ENCODE data around the gene WDFY4. TPM values are rescaled to one million over a fixed set of nuclear protein-coding genes. Genes with fewer than 3 reads are reported as not detected.
A peak's percentile ranks its signal among the peaks of the same experiment; 100 is the strongest.

WDFY4 gene
- total RNA-seq, 1 experiment from 2014 or later = not detected

DNA sequence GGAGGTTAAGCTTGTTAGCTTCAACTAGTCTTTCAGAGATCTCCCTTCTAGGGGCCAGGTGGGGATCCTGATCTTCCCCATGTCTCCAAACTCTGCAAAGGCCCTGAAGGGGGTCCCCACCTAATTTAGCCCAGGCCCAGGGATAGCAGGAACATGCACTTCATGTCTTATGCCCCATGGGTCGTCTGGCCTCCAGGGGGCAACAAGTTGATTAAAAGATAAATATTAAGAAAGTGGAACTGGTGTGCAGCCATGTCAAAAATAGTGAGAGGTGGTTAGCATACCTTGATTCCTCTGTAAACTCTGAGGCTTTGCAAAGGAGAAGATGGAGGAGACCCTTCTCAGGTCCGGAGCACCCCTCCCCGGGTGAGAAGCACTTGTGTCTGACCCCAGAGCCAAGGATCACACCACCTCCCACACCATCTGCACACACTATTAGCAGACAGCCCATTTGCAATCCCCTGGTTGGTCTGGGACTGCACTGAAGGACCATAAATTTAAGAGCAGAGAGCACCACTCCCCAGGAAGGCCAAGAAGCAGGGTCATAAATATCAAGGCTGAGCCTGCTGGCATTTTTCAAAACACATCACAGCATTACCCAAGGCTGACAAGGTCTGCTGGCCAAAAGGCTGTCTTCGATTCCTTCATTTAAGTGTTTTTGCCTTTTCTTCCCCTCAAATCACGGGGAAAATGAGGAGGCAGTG is 299.1 kb downstream of the WDFY4 start:
- no peak for DNase-seq (ENCODE audit: low read depth)

DNA sequence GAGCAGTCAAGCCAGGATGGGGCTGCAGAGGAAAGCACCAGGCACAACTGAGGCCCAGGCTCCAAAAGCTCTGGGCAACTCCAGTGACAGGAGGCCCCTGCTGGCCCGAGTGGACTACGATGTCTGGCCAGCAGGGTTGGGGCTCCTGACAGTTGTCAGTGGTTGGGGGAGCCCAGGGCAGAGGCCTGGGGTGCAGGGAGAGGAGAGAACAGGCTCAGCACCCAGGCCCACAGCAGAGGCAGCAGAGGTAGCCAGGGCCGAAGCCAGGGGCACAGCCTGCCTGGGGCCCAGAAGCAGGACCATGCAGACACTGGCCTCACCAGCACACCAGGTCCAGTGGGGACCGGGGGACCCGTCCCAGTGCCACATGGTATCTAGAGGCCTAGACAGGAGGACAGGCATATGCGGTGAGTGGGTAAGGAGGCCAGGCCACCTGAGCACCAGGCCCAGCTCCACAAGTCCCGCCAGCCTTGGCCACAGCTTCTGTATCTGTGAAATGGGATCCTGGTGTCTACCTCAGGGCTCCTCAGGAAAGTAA is 301.0 kb downstream of the WDFY4 start:
- no peak for DNase-seq (ENCODE audit: low read depth)

DNA sequence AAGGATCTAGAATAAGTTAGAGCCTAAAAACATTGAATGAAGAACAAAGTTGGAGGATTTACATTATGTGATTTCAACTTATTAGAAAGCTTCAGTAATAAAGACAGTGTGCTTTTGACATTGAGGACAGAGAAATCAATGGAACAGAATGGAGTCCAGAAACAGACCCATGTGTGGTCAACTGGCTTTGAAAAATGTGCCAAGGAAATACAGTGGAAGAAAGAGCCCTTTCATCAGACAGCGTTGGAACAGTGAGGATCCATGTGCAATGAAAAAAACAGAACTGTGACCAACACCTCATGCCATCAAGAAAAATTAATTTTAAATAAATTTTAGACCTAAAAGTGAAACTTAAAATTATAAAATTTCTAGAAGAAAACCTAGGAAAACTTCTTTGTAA is 305.6 kb downstream of the WDFY4 start:
- DNase-seq (ENCODE audit: low read depth) = no peak

DNA sequence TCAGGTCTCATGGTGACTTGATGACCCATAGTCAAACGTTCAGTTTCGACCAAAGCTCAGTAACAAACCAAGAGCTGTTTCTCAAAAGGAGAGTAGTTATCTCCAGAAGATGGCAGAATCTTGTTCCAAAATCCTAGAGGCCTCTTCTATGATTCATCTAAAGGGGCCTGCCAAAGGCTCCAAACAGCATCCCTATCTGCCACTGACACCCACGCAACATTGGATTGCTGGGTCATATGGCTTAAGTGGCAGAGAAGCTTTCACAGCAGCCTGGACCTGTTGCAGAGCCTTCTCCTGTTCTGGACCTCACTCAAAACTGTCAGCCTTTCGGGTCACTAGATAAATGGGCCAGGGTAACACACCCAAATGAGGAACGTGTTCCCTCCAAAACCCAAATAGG is 309.0 kb downstream of the WDFY4 start:
- DNase-seq (ENCODE audit: low read depth) = no peak

DNA sequence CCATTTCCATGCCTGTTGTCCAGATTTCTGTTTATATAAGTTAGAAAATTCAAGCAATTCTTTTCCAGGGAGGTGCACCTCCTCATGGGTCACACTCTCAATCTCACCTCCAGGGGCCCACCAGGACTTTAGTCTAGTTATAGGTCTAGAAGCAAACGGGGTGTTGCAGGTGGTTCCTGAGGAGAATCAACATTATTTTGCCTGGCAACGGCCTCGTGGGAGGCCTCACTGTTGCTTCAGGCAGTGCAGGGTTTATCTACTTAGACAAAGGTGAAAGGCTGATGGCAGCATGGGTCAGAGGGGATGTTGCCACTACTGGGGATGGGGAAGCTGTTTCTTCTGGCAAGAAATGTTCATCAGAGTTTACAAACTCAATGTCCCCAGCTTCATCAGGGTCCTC is 311.7 kb downstream of the WDFY4 start:
- no peak for DNase-seq (ENCODE audit: low read depth)

DNA sequence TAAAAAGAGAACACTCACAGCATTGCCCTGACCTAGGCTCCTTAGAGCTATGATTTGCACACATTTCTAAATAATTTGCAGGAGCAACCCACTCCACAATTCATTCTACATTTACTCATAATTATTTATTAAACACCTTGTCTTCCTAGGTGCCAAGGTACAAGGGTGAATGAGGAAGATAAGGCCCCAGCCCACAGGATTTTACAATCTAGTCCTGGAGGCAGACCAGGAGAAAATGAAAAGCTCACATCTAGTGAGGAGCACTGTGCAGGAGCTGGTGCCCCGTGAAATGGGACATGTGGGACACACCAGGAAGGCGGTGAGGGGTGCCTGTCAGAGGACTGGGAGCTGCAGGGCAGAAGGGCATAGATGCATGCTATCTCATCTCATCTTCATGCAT is 314.7 kb downstream of the WDFY4 start:
- no peak for DNase-seq (ENCODE audit: low read depth)

DNA sequence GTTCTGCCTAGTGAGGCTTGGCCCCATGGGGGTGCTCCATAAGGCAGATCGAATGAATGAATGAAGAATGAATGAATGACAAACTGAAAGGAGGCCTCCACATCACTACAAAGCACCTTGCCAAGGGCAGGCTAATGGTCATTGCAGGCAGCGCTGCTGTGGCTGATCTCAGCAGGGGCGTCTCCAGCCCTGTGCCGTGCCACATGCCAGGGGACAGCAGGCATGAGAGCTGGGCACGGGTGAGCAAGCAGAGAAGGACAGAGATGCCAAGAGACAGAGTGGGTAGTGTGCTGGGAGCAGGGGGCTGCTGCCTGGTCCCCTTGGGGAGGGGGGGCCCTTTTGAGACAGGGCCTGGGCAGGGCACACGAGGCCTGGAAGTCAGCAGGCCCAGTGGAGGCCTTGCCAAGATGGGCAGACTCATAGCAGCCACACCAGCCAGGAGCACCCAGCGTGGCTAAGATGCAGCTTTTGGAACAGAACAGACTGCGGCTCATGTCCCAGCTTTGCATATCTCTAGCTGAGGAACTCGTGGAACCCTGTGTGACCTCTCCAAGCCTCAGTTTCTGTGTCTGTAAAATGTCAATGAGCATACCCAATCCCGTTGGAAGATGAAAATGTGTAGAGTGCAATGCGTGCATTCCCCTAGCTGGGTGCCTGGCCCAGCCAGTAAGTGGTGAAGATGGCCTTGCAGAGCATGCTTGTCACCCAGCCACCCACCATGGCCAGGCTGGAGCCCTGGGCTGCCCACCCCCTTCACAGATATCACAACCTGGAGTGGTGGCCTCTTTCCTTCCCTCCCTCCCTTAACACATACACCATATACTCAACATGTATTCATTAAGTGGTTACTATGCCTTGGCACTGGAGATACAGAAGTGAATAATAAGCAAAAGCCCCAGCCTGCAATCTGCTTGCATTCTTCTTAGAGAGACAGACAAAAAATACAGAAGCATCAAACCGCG is 316.0 kb downstream of the WDFY4 start:
- no peak for DNase-seq (ENCODE audit: low read depth)

DNA sequence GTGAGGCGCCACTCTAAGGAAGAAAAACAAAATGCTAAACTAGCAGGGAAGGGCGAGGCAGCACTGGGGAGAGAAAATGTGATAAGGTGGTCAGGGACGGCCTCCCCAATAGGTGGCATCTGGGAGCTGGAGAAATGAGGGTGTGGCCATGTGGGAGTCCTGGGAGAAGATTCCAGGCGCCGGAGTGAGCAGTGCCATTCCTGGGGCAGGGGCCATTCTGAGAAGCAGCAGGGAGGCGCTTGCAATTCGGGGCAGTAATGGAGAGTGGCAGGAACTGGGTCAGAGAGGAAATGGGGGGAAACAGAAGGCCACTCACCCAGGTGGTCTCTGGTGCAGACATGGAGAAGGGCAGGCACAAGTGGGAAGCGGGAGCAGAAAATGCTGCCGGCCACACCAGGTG is 316.7 kb downstream of the WDFY4 start:
- peak; percentile 36 for DNase-seq (ENCODE audit: low read depth)

DNA sequence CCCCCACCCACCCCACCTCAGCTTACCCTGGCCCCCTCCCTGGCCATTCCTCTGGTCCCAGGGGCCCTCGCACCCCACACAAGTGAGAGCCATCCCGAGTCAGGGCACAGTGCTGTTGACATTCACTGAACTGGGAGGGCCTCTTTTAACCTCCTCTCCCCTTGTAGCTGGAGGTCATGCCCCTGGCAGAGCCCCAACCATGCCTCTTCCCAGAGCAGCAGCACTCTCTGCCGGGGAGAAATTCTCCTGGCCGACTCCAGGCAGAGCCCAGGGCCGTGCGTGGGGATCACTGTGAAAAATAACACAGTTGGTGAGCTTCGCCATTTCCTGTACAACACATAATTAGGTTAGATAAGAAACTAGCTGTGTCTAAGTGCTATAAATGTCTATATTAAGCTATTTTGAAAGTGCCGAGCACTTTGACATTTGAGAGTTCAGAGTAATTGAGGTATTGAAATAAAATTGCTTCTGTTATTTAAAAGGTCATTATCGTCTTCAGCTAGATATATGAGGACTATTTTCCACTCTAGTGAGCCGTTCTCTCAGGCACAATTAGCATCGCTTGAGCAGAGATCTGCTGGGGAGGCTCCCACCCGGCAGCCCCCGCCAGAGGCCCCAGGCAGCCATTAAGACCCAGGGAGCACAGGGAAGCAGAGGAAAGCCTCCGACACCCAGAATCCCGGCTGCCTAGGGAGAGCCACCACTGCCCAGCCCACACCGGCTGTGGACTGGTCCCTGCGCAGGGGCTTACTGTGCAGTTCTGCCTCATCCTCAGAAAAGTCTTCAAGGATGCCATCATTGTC is 317.4 kb downstream of the WDFY4 start:
- no peak for DNase-seq (ENCODE audit: low read depth)

DNA sequence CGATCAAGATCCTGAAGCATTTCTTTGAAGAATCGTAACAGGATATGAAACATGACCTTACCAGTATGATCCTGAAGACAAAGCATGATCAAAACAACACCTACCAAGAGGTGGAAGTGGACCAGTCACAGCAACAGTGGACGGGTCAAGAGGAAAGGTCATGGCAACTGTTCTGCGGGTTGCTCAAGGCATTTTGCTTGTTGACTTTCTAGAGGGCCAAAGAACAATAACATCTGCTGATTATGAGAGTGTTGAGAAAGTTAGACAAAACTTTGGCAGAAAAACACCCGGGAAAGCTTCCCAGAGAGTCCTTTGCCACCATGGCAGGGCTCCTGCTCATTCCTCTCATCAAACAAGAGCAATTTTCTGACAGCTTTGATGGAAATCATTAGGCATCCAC is 320.6 kb downstream of the WDFY4 start:
- DNase-seq (ENCODE audit: low read depth) = no peak

DNA sequence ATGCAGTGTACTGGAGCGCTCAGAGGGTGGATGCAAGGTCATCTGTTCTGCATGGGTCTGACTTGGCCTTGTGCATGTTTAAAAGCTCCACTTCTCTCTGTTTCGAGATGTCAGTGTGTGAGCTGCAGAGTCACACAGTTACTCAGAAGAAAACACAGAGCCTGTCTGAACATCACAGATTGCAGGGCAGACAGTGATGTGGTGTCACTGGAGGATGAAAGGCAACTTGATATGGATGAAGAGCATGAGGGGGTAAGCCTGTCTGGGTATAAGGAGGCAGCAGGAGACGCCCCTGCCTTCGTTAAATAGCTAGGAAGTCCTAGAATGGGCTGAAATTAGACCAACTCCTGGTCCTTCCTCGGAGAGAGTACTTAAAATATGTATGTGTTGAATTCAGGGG is 322.5 kb downstream of the WDFY4 start:
- DNase-seq (ENCODE audit: low read depth) = no peak

DNA sequence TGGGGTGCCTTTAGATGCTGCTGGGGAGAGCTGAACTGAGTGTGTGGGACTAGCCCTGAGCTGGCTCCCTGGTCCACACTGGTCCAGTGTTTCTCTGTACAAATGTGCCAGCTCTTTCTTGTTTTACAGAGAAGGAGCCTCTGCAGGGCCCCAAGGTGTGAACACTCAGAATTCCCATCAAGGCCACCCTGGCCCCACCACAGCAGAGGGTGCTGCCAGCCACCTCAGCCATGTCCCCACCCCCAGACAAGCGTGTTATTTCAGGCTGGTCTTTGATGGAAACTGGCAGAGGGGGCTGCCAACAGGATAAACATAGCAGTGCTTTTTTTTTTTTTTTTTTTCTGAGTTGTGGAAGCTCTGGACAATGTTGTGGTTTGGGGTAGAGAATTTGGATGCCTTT is 323.4 kb downstream of the WDFY4 start:
- no peak for DNase-seq (ENCODE audit: low read depth)

DNA sequence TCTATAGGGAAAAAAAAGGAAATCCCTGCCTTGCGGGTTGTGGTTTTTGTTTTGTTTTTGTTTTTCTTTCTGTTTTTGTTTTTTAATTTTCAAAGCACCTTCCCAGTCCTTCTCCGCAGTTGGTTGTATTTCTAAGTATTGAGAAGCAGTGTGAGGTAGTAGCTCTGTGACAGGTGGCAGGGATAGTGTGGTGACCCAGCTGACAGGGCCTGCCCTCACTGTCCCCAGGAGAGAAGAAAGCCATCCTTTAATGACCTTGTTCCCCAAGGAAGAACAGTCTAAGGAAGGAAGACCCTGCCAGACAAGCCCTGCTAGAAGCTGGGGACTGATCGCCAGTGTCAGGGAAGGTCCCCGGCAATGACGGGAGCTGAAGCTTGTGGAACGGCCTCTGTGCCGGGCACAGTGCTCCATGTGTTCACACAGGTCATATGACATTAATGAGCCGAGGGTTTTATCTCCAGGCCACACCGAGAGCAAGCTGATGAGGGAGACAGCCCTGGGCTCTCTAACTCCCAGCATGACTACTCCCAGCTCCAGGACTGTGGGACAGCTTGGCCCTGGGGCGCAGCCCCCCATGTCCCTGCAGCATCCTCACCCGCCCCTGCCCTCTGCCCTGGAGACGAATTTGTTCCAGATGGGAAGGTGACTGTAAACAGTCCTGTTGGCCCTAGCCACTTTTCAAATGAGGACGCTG is 324.0 kb downstream of the WDFY4 start:
- no peak for DNase-seq (ENCODE audit: low read depth)

DNA sequence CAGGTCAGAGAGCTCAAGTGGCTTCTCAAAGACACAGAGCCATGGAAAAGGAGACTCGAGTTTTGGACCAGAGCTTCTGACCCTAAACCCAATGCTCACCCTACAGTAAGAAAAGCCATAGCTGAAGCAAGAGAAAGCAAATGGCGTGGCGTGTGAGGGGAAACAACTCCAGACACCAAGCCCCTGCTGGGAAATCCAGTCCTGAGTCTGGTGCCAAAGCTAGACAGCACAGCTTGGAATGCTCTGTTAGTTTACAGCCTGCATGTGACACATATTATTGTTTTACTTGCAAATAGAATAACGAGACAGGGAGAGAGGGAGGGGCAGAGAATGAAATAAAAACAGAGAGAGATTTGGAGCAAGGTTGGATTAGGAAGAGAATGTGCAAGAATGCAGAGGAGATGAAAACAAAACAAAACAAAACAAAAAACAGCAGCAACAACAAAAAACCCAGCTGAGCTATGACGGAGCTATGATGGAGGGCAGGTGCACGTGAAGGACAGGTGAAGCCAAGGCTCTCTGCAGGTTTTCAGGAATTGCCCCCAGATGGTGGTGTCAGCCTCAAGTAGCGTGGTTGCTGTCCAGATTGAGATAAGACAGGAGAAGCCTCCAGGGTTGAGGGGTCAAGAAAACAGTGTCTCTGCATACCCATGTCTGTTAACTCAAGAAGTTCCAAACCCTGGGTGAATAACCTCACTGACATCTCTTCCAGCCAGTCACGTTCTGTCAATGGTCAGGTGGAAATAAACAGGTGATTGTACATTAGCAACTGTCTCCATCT is 324.7 kb downstream of the WDFY4 start:
- DNase-seq (ENCODE audit: low read depth) = no peak

DNA sequence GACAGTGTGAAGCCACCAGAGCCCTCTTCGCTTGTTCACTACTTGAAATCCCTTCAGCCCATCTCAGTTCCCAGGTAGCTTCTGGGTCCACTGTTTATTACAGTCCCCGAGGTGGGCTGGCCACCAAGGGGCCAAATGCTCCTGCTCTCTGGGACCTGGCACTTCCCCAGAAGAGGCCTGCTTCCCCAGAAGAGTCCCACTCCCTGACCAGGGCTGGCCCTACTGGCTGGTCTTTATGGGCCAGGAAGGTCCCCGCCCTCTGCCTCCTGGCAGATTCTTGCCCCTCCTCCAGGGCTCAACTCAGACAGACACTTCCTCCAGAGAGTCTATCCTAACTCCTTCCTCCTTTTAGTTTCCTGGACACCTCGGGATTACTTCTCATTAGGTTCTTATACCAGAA is 325.6 kb downstream of the WDFY4 start:
- DNase-seq (ENCODE audit: low read depth) = no peak

DNA sequence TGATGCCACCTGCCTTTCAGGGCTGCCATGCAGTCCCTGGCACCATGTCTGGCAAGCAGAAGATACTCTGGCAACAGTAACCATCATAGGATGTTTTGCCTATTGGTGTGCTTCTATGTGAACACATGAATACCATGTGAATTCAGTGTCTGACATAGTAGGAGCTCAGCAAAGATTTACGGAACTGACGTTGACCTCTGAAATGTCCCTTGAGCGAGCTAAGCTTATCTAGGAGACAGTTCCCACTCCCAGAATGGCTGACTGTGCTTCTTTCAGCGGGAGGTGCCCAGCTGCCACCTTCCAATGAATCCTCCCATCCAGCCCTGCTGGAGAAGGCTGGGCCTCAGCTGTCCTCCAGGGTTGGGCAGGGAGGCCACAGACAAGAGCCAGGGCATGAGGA is 326.2 kb downstream of the WDFY4 start:
- DNase-seq (ENCODE audit: low read depth) = no peak

DNA sequence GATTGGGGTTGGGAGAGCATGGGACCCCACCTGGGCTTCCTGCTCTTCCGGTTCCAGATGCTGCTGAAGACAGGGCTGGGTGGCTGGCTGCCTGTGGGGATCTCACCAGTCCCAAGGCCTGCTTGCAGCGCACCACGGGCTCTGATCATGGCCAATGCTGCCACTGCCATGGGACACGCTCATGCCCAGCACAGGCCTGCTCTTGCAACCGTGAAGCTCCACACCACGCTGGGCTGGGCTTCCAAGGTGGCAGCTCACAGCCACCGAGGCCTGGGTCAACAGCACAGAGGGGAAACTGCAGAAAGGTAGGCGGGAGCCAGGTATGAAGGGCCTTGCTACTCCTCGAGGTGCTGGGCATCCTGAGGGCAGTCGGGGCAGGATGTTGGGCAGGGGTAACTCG is 327.1 kb downstream of the WDFY4 start:
- DNase-seq (ENCODE audit: low read depth) = no peak

DNA sequence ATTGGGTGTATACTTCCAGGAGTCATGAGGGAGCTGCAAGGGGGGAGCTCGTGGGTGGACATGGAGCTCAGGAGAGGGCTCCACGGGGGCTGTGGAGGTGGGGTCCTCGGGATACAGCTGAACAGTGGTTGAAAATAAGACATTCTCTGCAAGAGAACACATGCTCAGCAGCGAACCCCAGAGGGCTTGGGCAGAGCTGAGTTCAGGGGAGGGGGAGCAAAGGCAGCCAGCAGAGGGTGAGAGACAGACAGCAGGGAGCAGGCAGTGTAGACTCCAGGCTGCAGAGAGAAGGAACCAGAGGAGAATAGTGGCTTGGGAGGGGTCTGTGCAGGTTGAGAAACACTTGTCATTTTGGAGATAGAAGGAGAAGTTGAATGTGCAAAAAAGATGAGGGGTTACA is 327.9 kb downstream of the WDFY4 start:
- no peak for DNase-seq (ENCODE audit: low read depth)

DNA sequence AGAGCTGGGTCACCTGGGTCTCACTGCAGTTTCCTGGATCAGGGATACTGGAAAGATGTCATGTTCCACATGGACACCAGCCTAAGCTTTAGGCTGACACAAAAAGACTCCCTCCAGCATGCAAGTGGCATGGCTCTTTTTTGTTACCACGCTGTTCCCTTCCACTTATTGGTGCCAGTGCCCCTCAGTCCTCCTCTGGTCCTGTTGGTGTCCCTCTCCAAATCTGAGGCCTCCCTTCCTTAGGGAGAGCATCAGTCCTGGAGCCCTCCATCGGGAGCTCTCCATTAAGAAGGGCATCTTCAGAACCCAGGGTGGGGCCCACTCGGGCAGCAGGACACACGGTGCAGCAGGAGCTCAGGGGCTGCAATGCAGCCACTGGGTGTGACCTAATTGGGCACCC is 331.0 kb downstream of the WDFY4 start:
- DNase-seq (ENCODE audit: low read depth) = no peak

DNA sequence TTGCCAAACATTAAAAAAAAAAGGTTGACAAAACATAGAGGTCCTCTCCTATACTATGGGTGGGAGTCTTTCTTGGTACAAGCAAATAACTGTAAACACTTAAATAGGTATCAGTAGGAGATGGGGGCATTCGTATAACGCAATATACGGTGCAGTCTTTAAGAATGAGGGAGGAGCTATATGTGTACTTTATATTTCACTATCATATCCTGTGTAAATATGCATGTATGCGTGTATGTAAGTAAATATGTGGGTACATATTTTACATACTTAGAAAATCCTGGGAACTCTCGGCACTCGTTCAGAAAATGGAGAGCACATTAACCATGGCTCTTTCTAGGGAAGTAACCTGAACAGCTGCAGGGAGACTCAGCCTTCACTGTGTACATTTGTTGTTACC is 337.0 kb downstream of the WDFY4 start:
- no peak for DNase-seq (ENCODE audit: low read depth)

DNA sequence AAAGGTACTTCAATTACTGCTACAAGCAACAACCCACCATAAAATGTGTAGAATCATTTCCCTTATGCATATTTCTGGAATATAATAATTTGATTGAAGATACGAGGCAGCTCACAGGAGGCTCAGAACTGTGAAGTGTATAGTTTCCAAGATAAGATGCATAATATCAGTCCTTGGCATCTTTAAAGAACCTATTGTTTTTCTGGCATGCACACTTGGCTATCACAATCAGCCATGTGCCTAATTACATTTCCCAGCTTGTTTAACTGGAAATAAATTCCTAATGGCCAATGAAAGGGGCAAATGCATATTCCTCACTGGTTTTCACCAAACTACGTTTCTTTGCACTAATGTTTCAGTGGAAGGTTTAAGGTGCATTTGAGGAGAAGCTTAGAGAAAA is 338.4 kb downstream of the WDFY4 start:
- no peak for DNase-seq (ENCODE audit: low read depth)

Measured in Daoy (cell line).